ENCODE data around the gene GPS1. TPM values are rescaled to one million over a fixed set of nuclear protein-coding genes. Genes with fewer than 3 reads are reported as not detected.
A peak's percentile ranks its signal among the peaks of the same experiment; 100 is the strongest.

Gene GPS1
- total RNA-seq, 2 donors from 2014 or later = 54.6 to 62.7 TPM

DNA sequence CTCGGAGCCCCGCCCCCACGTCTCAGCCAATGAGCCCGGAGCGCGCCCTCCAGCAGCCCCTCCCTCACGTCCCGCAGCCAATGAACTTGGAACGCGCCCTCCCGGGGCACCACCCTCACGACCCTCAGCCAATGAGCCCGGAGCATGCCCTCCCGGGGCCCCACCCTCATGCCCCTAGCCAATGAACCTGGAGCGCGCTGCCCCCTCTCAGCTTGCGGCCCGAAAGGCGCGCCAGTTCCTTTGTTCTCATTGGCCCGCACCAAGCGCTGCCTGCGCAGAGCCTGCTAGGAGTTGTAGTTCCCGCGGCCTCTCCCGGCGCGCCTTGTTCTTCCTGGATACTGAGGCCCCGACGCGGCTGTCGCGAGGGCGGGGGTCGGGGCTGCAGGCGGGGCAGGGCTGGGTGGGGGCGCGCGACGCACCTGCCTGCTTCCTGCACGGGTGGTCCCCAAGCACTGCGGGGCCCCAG, 28.7 kb upstream of the GPS1 start, which contains the start of gene LRRC45:
LRRC45 (plus strand) TSS at position 325 of the 466 bp plus-strand sequence. CDS start 339 bp downstream, outside the sequence.
- DNase-seq (ENCODE audit: low spot score) = peak; percentile 100
- intact Hi-C loops (cut with DNase I) = no loop called here

GRCh38 chr17:82023447-82024241, 28.1 kb upstream of the GPS1 start:
- intact Hi-C loops (cut with DNase I) = no loop called here
- DNase-seq (ENCODE audit: low spot score) = no peak

DNA sequence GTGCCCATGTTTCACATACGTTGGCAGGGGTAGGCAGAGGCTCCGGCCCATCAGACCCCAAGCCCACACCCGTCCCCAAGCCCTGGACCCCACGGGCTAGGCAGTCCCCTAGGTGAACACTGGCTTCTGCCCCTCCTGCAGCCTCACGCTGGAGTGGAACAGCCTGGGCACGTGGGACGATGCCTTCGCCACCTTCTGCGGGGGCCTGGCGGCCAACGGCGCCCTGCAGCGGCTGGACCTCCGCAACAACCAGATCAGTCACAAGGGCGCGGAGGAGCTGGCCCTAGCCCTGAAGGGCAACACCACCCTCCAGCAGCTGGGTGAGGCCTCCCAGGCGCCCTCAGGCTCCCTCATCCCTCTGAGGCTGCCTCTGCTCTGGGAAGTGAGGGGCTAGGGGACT, 26.8 kb upstream of the GPS1 start:
- intact Hi-C loops (cut with DNase I) = no loop called here
- DNase-seq (ENCODE audit: low spot score) = no peak

DNA sequence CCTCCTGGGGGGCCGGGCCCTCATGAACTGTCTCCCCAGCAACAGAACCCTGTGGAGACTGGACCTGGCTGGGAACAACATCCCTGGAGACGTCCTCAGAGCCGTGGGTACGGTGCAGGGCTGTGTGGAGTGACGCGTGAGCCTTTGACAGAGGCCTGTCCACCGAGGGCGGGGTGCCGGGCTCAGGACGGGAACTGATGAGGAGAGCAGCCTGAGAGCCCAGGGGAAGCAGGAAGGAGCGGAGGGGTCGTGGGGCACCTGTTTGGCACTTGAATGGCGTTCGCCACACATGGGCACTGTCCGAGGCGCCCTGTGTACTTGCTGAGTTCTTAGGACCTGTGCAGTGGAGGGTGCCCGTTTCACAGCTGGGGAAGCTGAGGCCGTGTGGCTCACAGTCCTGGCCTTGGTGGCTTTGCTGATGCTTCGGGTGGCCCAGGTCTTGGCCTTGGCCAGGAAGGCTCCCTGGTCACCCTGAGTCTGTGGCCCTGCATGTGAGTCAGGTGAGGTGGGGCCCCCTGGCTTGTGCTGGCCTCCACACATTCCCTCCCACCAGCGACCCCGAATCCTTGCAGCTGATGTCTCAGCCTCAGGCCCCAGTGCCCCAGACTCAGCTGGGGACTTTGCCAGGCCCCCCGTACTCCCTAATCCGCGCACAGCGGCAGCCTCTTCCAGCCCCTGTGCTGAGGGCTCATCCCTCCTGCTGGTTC, 26.1 kb upstream of the GPS1 start:
- intact Hi-C loops (cut with DNase I) = no loop called here
- no peak for DNase-seq (ENCODE audit: low spot score)

GRCh38 chr17:82028246-82028645, 23.5 kb upstream of the GPS1 start:
- intact Hi-C loops (cut with DNase I) = no loop called here

DNA sequence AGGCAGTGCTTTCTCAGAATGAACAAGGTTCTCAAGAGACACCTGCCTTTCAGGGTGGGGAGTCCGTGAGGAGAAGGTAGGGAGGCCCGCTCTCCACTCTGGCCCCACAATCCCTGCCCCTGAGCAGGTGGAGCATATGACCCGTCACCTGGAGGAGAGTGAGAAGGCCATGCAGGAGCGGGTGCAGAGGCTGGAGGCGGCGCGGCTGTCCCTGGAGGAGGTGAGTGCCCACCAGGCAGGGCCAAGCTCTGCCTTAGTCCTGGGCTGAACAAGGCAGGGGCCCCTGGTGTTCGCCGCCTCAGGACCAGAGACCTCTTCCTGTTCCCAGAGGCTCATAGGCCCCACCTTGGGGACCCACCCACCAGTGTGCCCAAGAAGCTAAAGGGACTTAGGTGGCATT, 22.7 kb upstream of the GPS1 start:
- DNase-seq (ENCODE audit: low spot score) = no peak
- intact Hi-C loops (cut with DNase I) = no loop called here

More at GRCh38 chr17:82028246-82028645, 23.5 kb upstream of the GPS1 start:
- DNase-seq (ENCODE audit: low spot score) = no peak

GRCh38 chr17:82029391-82029790, 22.3 kb upstream of the GPS1 start:
- no peak for DNase-seq (ENCODE audit: low spot score)
- intact Hi-C loops (cut with DNase I) = no loop called here

GRCh38 chr17:82029990-82030469, 21.7 kb upstream of the GPS1 start:
- DNase-seq (ENCODE audit: low spot score) = no peak

DNA sequence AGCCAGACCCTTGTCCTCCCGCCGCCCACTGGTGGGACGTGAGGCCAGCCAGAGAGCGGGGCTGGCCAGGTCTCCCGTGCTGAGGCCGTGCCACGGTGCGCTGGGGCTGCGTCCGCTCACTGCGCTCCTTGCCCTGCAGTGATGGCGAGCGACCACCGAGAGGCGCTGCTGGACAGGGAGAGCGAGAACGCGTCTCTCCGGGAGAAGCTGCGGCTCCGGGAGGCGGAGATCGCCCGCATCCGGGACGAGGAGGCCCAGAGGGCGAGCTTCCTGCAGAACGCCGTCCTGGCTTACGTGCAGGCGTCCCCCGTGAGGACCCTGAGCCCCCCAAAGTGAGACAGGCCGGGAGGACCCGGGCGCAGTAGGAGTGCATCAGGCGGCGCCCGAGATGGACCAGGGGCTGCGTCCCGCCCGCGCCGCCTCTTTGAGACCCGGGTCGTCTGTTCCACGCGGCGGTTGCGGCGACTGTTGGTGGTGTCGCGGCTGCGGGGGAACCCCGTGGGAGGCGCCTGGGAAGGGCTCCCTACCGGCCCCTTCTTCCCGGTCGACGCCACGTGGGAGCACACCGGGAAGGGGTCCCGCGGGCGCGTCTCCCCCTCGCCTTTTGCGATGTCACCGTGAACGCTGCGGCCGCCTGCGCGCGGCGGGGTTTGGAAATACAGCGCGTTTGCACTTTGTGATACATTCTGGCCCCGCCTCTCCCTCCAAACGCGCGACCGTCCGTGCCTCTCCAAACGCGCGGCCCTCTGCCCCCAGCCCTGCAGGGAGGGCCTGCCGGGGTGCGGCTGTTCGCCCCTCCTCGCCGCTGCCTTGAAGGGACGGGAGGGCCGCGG, 21.0 kb upstream of the GPS1 start:
- intact Hi-C loops (cut with DNase I) = loop anchor here (2.0 to 10.0 kb wide), 3 partner anchors 124 to 294 kb away; no protein-coding TSS in a partner anchor
- peak; percentile 96 for DNase-seq (ENCODE audit: low spot score)

More at GRCh38 chr17:82029990-82030469, 21.7 kb upstream of the GPS1 start:
- intact Hi-C loops (cut with DNase I) = loop anchor here (2.0 to 10.0 kb wide), 3 partner anchors 125 to 295 kb away; no protein-coding TSS in a partner anchor

GRCh38 chr17:82031303-82031884, 20.3 kb upstream of the GPS1 start, which contains the start of gene RAC3:
TSS of gene RAC3 (plus strand) at chr17:82031678. CDS start at chr17:82031762, 84 bp downstream.
- DNase-seq (ENCODE audit: low spot score) = no peak
- intact Hi-C loops (cut with DNase I) = loop anchor here (2.0 to 10.0 kb wide), 3 partner anchors 123 to 293 kb away; no protein-coding TSS in a partner anchor

DNA sequence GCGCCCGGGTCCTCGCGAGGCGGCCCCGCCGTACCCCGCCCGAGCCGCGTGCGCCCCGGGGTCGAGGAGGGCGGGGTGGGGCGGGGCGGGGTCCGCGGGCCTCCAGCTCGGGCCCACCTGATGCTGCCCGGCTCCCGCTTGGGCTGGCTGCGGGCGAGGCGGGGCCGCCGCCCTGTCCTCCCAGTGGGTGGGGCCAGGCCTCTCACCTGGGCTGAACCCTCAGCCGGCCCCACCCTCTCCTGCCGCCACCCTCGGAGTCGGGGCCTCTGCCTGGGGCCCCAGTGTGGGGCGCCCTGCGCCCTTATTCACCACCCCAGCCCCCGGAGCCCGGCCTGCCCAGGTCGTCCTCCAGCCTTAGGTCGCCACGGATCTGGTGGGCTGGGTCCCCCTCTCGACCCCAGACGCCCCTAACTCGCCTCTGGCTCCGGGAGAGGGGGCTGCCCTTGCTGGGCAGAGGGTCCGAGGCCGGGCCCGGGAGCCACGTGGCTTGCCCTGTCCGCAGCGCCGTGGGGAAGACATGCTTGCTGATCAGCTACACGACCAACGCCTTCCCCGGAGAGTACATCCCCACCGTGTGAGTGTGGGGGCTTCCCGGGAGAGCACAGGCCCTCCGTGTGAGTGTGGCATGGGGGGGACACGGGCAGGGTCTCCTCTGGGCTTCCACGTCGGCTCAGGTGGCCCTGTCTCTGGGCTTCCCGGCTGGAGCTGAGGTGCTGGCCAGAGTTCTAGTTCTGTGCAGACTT, 19.6 kb upstream of the GPS1 start:
- DNase-seq (ENCODE audit: low spot score) = no peak
- intact Hi-C loops (cut with DNase I) = loop anchor here (2.0 to 10.0 kb wide), 3 partner anchors 123 to 293 kb away; no protein-coding TSS in a partner anchor

DNA sequence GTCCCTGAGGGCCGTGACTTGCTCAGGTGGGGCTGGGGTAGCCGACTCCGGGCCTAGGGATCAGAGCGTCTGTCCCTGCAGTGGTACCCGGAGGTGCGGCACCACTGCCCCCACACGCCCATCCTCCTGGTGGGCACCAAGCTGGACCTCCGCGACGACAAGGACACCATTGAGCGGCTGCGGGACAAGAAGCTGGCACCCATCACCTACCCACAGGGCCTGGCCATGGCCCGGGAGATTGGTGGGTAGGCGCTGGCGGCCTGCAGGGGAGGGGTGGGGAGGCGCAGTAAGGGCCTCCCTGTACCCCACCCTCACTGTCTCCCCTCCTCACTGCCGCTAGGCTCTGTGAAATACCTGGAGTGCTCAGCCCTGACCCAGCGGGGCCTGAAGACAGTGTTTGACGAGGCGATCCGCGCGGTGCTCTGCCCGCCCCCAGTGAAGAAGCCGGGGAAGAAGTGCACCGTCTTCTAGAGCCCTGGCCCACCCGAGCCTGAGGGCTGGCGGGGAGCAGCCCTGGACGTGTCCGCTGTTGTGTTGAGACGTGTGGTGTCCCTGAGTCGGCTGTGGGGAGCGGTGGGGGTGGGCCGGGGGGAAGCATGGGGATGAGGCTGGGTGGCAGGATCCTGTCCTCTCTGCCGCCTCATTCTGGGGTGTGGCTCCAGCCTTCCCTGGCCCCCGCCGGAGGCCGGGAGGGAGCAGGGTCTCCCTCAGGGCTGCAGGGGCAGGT, 18.2 kb upstream of the GPS1 start:
- intact Hi-C loops (cut with DNase I) = loop anchor here in 1 of 2 donors (10.0 kb wide), 1 partner anchor 291 kb away; no protein-coding TSS in a partner anchor
- no peak for DNase-seq (ENCODE audit: low spot score)

DNA sequence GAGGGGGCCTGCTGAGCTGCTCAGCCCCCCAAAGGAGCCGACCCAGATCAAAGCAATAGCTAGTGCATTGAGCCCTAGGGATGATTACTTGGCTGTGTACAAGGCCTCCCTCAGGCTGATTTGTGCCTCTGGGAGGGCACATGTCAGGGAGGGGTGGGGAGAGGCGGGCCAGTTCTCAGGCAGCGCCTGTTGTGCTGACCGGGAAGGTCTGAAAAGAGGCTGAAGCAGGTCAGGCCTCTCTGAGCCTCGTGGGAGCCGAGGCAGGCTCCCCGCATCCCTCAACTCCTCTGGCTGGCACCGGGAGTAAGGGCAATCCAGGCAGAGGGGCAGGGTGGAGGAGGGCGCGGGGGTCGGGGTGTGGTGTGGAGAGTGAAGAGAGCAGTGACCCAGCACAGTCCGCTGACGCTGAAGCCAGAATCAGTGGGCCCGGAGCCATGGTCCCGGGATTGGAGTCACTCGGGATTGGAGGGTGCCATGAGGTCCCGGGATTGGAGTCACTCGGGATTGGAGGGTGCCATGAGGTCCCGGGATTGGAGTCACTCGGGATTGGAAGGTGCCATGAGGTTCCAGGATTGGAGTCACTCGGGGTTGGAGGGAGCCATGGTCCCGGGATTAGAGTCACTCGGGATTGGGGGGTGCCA, 17.2 kb upstream of the GPS1 start:
- no peak for DNase-seq (ENCODE audit: low spot score)
- intact Hi-C loops (cut with DNase I) = loop anchor here in 1 of 2 donors (10.0 kb wide), 1 partner anchor 290 kb away; no protein-coding TSS in a partner anchor

DNA sequence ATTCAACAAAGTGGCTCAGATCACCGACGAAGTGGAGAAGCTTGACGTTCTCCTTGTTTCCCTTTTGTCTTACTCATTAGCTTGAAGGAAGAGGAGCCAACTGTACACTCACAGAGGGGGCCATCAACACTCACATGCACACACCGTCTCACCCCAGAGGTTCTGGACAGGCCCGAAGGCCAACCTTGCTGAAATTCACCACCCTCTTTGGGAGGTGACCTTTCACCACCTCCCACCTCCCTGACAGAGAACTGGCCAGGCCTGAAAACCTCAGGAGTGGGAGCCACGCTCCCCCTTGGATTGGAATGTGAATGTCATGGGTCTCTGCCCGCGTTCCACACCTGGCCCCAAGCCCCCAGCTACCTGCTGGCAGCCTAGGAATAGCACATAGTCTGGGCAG, 16.2 kb upstream of the GPS1 start:
- intact Hi-C loops (cut with DNase I) = loop anchor here in 1 of 2 donors (10.0 kb wide), 1 partner anchor 289 kb away; no protein-coding TSS in a partner anchor

DNA sequence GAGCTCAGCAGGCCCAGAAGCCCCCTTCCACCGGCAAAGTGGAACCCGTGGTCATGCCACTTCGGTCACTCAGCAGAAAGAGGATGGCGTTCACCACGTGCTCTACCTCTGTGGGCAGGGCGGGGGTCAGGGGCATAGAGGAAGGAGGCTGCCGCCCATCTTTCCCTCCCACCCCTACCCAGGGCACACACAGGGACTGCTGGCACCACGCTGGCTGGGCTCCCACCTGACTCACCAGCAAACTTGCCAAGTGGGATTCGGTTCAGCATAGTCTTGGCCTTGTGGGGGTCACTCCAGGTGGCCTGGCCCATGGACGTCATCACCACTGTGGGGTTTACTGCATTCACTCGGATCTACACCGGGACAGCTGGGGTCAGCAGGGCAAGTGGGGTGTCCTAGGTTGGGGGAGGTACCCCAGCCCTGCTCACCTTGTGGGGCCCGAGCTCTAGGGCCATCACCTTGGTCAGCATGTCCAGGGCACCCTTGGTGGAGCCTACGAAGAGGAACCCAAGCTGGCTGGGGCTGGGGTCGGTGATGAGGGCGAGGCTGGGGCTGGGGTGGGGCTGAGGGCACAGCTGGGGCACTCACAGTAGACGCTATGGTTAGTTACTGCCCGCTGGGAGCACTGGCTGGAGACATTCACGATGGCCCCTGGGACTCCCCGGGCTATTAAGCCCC, 15.6 kb upstream of the GPS1 start:
- DNase-seq (ENCODE audit: low spot score) = no peak
- intact Hi-C loops (cut with DNase I) = loop anchor here in 1 of 2 donors (10.0 kb wide), 1 partner anchor 289 kb away; no protein-coding TSS in a partner anchor

More for the DNA sequence above, 16.2 kb upstream of the GPS1 start:
- DNase-seq (ENCODE audit: low spot score) = no peak

DNA sequence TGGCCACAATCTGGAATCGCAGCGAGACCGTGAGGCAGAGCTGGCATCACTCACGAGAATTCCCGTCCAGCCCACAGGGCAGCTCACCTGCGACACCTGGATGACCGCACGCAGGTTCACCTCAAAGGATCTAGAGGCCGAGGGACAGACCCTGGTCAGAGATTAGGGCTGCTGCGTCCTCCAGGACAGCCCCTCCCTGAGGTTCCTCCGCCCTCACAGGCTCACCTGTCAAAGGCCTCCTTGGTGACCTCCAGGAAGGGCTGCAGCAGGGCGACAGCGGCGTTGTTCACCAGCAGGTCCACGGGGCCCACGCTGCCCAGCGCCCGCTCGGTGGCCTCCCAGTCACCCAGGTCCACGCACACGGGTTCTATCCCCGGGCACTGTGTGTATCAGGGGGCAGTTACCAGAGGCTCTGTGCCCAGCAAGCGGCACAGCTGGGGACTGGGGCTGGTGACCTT, 15.0 kb upstream of the GPS1 start:
- DNase-seq (ENCODE audit: low spot score) = no peak
- intact Hi-C loops (cut with DNase I) = loop anchor here in 1 of 2 donors (10.0 kb wide), 1 partner anchor 288 kb away; no protein-coding TSS in a partner anchor

All from posterior vena cava (tissue), 2 donors.